ENCODE results near the gene MOB3B.

MOB3B gene

GRCh38 chr9:27539479-27540441, 10.1 kb upstream of the MOB3B start:
- peaks cover 7% of the 10 kb centered on the region for H3K9me3 Mint-ChIP-seq
- H3K4me1 Mint-ChIP-seq: peaks cover 59% of the 10 kb centered on the region
- TF ChIP-seq, protein P1, sequence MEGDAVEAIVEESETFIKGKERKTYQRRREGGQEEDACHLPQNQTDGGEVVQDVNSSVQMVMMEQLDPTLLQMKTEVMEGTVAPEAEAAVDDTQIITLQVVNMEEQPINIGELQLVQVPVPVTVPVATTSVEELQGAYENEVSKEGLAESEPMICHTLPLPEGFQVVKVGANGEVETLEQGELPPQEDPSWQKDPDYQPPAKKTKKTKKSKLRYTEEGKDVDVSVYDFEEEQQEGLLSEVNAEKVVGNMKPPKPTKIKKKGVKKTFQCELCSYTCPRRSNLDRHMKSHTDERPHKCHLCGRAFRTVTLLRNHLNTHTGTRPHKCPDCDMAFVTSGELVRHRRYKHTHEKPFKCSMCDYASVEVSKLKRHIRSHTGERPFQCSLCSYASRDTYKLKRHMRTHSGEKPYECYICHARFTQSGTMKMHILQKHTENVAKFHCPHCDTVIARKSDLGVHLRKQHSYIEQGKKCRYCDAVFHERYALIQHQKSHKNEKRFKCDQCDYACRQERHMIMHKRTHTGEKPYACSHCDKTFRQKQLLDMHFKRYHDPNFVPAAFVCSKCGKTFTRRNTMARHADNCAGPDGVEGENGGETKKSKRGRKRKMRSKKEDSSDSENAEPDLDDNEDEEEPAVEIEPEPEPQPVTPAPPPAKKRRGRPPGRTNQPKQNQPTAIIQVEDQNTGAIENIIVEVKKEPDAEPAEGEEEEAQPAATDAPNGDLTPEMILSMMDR (IDR thresholded peaks at IDR 0.05): no peak
- peaks cover 48% of the 10 kb centered on the region for H3K36me3 Mint-ChIP-seq (ENCODE audit: low read depth)
- H3K27ac Mint-ChIP-seq: no peak overlapping the region
- no peak for DNase-seq
- no peaks in the 10 kb centered on the region for H3K27me3 Mint-ChIP-seq (ENCODE audit: low read depth, poor library complexity)
- H3K4me3 Mint-ChIP-seq: no peak overlapping the region

GRCh38 chr9:27538647-27539046, 9.0 kb upstream of the MOB3B start:
- TF ChIP-seq, protein P1 (IDR thresholded peaks at IDR 0.05): no peak
- Mint-ChIP-seq H3K4me3 (no peak overlapping the region), H3K36me3 (ENCODE audit: low read depth) (peaks cover 40% of the 10 kb centered on the region), H3K4me1 (peaks cover 70% of the 10 kb centered on the region), H3K27ac (no peak overlapping the region), H3K9me3 (peaks cover 3% of the 10 kb centered on the region), H3K27me3 (ENCODE audit: low read depth, poor library complexity) (no peaks in the 10 kb centered on the region)
- DNase-seq: no peak

- Mint-ChIP-seq H3K4me1 (peaks cover 68% of the 10 kb centered on the region), H3K27me3 (ENCODE audit: low read depth, poor library complexity) (no peaks in the 10 kb centered on the region), H3K9me3 (no peaks in the 10 kb centered on the region), H3K27ac (no peak overlapping the region), H3K36me3 (ENCODE audit: low read depth) (peaks cover 31% of the 10 kb centered on the region), H3K4me3 (no peak overlapping the region)
- TF ChIP-seq, protein P1 (IDR thresholded peaks at IDR 0.05): no peak
- DNase-seq: no peak
These were observed 8.1 kb upstream of the MOB3B start for GRCh38 chr9:27537756-27538155.

DNA sequence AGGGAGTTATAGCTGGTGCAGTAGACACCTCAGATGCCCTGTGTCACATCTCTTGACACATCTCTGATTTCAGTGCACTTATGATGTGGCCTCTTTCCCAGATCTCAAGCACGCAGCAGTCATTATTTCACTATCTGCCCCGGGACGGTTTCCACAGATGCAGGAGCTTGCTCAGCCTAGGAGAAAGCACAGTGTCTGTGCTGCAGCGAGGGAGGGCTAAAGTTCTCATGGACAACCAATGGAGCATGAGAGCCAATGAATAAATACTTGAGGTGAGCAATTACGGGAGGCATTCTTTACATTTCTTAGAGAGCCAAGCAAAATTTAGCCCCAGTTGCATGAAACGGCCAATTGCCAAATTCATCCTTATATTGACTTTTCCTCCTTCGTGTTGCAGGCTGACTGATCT, 7.4 kb upstream of the MOB3B start:
- Mint-ChIP-seq H3K4me1 (peaks cover 67% of the 10 kb centered on the region), H3K27me3 (ENCODE audit: low read depth, poor library complexity) (no peaks in the 10 kb centered on the region), H3K36me3 (ENCODE audit: low read depth) (peaks cover 27% of the 10 kb centered on the region), H3K27ac (no peak overlapping the region), H3K4me3 (no peak overlapping the region), H3K9me3 (no peaks in the 10 kb centered on the region)
- no peak for DNase-seq
- TF ChIP-seq, protein P1 (IDR thresholded peaks at IDR 0.05): no peak

DNA sequence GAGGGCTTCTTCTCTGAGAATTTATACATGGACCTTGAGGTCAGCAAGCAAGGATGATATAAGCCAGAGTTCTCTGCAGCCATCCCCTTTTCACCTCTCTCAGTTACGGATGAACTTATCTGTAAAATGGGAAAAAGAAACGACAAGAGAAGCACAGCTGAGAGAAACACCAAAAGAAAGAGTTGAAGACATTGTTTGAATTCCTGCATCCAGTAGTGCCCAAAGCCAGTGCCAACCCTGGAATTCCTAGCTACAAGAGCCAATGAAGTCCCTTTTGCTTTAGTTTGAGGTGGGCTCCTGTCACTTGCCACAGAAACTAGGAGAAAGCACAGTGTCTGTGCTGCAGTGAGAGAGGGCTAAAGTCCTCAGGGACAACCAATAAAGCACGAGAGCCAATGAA, 6.6 kb upstream of the MOB3B start:
- no peak overlapping the region for H3K4me3 Mint-ChIP-seq
- H3K27ac Mint-ChIP-seq: no peak overlapping the region
- DNase-seq: no peak
- H3K36me3 Mint-ChIP-seq (ENCODE audit: low read depth): peaks cover 18% of the 10 kb centered on the region
- H3K27me3 Mint-ChIP-seq (ENCODE audit: low read depth, poor library complexity): no peaks in the 10 kb centered on the region
- no peaks in the 10 kb centered on the region for H3K9me3 Mint-ChIP-seq
- TF ChIP-seq, protein P1 (IDR thresholded peaks at IDR 0.05): no peak
- peaks cover 60% of the 10 kb centered on the region for H3K4me1 Mint-ChIP-seq

- peaks cover 60% of the 10 kb centered on the region for H3K4me1 Mint-ChIP-seq
- H3K4me3 Mint-ChIP-seq: no peak overlapping the region
- no peak overlapping the region for H3K27ac Mint-ChIP-seq
- no peaks in the 10 kb centered on the region for H3K27me3 Mint-ChIP-seq (ENCODE audit: low read depth, poor library complexity)
- TF ChIP-seq, protein P1 (IDR thresholded peaks at IDR 0.05): no peak
- H3K36me3 Mint-ChIP-seq (ENCODE audit: low read depth): peaks cover 14% of the 10 kb centered on the region
- H3K9me3 Mint-ChIP-seq: no peaks in the 10 kb centered on the region
- no peak for DNase-seq
These were observed 6.1 kb upstream of the MOB3B start for GRCh38 chr9:27535701-27536118.

All from nephron progenitor cell (in vitro differentiated cells).